Measurements from ENCODE around the gene HERC4. TPM values are rescaled to one million over a fixed set of nuclear protein-coding genes. Genes with fewer than 3 reads are reported as not detected.

Gene HERC4
- total and polyA plus RNA-seq, 9 of the 15 experiments (the other 6 are each of a cell fraction or from before 2014, with no cell fraction given), result 12.5 to 33.5 (median 22.8) TPM

GRCh38 chr10:67969875-67970274 is 105.2 kb downstream of the HERC4 start:
- H3K27ac ChIP-seq (ENCODE audit: extremely low read depth, low read depth, low read length), result no peak overlapping the region
- H3K4me3 ChIP-seq, result no peak overlapping the region
- no peak for DNase-seq (ENCODE audit: extremely low read depth in 1 of 4, low spot score in 3 of 4)
- ChIA-PET POLR2A (no interaction called here), CTCF (ENCODE audit: low intra/inter-chr PET ratio) (no interaction called here)
- intact Hi-C loops (cut with micrococcal nuclease) (no loop called here), in situ Hi-C loops (cut with MboI) (no loop called here)
- H3K9me3 ChIP-seq (replicated peaks; ENCODE audit: control insufficient read depth, insufficient read depth, low read depth, low read length), result peaks cover 4% of the 10 kb centered on the region
- no peaks in the 10 kb centered on the region for H4K20me1 ChIP-seq (replicated peaks; ENCODE audit: control insufficient read depth, insufficient read depth, low read length)
- no peaks in the 10 kb centered on the region for H3K4me1 ChIP-seq (replicated peaks in 1 of 2; ENCODE audit: control insufficient read depth in 2 of 2, insufficient read depth in 2 of 2, low read length in 2 of 2)
- no peak for ATAC-seq
- peaks cover 29% of the 10 kb centered on the region for H3K36me3 ChIP-seq (ENCODE audit: control insufficient read depth, insufficient read depth, low read length)
- H2AFZ ChIP-seq (ENCODE audit: low read depth, low read length), result no peak overlapping the region
- H3K4me2 ChIP-seq (ENCODE audit: insufficient read depth, low read length), result no peak overlapping the region
- no peaks in the 10 kb centered on the region for H3K27me3 ChIP-seq (ENCODE audit: control insufficient read depth in 2 of 2, insufficient read depth in 2 of 2, low read length in 2 of 2)
- H3K9ac ChIP-seq (ENCODE audit: insufficient read depth in 1 of 2, low read depth in 2 of 2, low read length in 2 of 2), result no peak overlapping the region
- H3K79me2 ChIP-seq (ENCODE audit: control insufficient read depth, insufficient read depth, low read length), result no peaks in the 10 kb centered on the region
- no peaks in the 10 kb centered on the region for H3K9me1 ChIP-seq (ENCODE audit: control insufficient read depth, insufficient read depth, low read length)
- BruUV-seq (replicated peaks), result no TSS peak
- FAIRE-seq, result no peak
- TF ChIP-seq RB1 (IDR thresholded peaks at IDR 0.05; ENCODE audit: low read depth) (no peak), MITF (IDR thresholded peaks at IDR 0.05) (no peak), ZBTB49 (CRISPR knock-in tag; IDR thresholded peaks at IDR 0.05; ENCODE audit: borderline replicate concordance) (no peak), DPF2 (IDR thresholded peaks at IDR 0.05) (no peak), ETS1 (conservative IDR thresholded peaks at IDR 0.05; ENCODE audit: control insufficient read depth, low read depth, low read length) (no peak), ADNP (tag; IDR thresholded peaks at IDR 0.05) (no peak), ZNF184 (CRISPR knock-in tag; IDR thresholded peaks at IDR 0.05) (no peak), CBFB (CRISPR knock-in tag; IDR thresholded peaks at IDR 0.05) (no peak), TEAD1 (CRISPR knock-in tag; IDR thresholded peaks at IDR 0.05) (no peak), ZNF79 (CRISPR knock-in tag; IDR thresholded peaks at IDR 0.05; ENCODE audit: low read depth) (no peak)
